Measurements from ENCODE around the gene KLHL36. TPM values are rescaled to one million over a fixed set of nuclear protein-coding genes. Genes with fewer than 3 reads are reported as not detected.

Gene KLHL36
- total RNA-seq, 1 donor from 2014 or later = 78.5 TPM

GRCh38 chr16:84673203-84673535 is 24.9 kb downstream of the KLHL36 start:
- no peaks in the 10 kb centered on the region for H3K27me3 ChIP-seq (ENCODE audit: control insufficient read depth, insufficient read depth, low read length)
- H3K4me3 ChIP-seq (ENCODE audit: low read depth, low read length) = no peak overlapping the region
- no peaks in the 10 kb centered on the region for H3K36me3 ChIP-seq (ENCODE audit: control insufficient read depth, insufficient read depth, low read length)
- no peak for DNase-seq (ENCODE audit: low read depth)
- no peak for TF ChIP-seq CTCF (IDR thresholded peaks at IDR 0.05; ENCODE audit: insufficient read depth, low read length, poor library complexity, severe bottlenecking)

GRCh38 chr16:84673561-84673960 is 25.2 kb downstream of the KLHL36 start:
- Histone ChIP-seq H3K4me3 (ENCODE audit: low read depth, low read length) (no peak overlapping the region), H3K27me3 (ENCODE audit: control insufficient read depth, insufficient read depth, low read length) (no peaks in the 10 kb centered on the region), H3K36me3 (ENCODE audit: control insufficient read depth, insufficient read depth, low read length) (no peaks in the 10 kb centered on the region)
- no peak for DNase-seq (ENCODE audit: low read depth)
- TF ChIP-seq CTCF (IDR thresholded peaks at IDR 0.05; ENCODE audit: insufficient read depth, low read length, poor library complexity, severe bottlenecking) = no peak

- no peak for TF ChIP-seq CTCF (IDR thresholded peaks at IDR 0.05; ENCODE audit: insufficient read depth, low read length, poor library complexity, severe bottlenecking)
- DNase-seq (ENCODE audit: low read depth) = no peak
- no peak overlapping the region for H3K4me3 ChIP-seq (ENCODE audit: low read depth, low read length)
- H3K36me3 ChIP-seq (ENCODE audit: control insufficient read depth, insufficient read depth, low read length) = no peaks in the 10 kb centered on the region
- H3K27me3 ChIP-seq (ENCODE audit: control insufficient read depth, insufficient read depth, low read length) = no peaks in the 10 kb centered on the region
Measured at GRCh38 chr16:84675423-84675822, 27.1 kb downstream of the KLHL36 start.

- no peak for TF ChIP-seq CTCF (IDR thresholded peaks at IDR 0.05; ENCODE audit: insufficient read depth, low read length, poor library complexity, severe bottlenecking)
- Histone ChIP-seq H3K4me3 (ENCODE audit: low read depth, low read length) (no peak overlapping the region), H3K27me3 (ENCODE audit: control insufficient read depth, insufficient read depth, low read length) (no peaks in the 10 kb centered on the region), H3K36me3 (ENCODE audit: control insufficient read depth, insufficient read depth, low read length) (no peaks in the 10 kb centered on the region)
- DNase-seq (ENCODE audit: low read depth) = no peak
Measured at GRCh38 chr16:84675884-84676283, 27.6 kb downstream of the KLHL36 start.

- no peak overlapping the region for H3K4me3 ChIP-seq (ENCODE audit: low read depth, low read length)
- no peak for DNase-seq (ENCODE audit: low read depth)
- TF ChIP-seq CTCF (IDR thresholded peaks at IDR 0.05; ENCODE audit: insufficient read depth, low read length, poor library complexity, severe bottlenecking) = no peak
- no peaks in the 10 kb centered on the region for H3K36me3 ChIP-seq (ENCODE audit: control insufficient read depth, insufficient read depth, low read length)
- no peaks in the 10 kb centered on the region for H3K27me3 ChIP-seq (ENCODE audit: control insufficient read depth, insufficient read depth, low read length)
Measured at GRCh38 chr16:84677017-84677803, 28.9 kb downstream of the KLHL36 start.

- Histone ChIP-seq H3K27me3 (ENCODE audit: control insufficient read depth, insufficient read depth, low read length) (no peaks in the 10 kb centered on the region), H3K4me3 (ENCODE audit: low read depth, low read length) (no peak overlapping the region), H3K36me3 (ENCODE audit: control insufficient read depth, insufficient read depth, low read length) (no peaks in the 10 kb centered on the region)
- no peak for DNase-seq (ENCODE audit: low read depth)
- TF ChIP-seq CTCF (IDR thresholded peaks at IDR 0.05; ENCODE audit: insufficient read depth, low read length, poor library complexity, severe bottlenecking) = no peak
Measured at GRCh38 chr16:84677849-84678248, 29.5 kb downstream of the KLHL36 start.

Measured in kidney epithelial cell (primary cell).